Measurements from ENCODE around the gene PAX8.
"Not testable (repeated sequence)": the region's sequence is repeated elsewhere in the genome, so short reads cannot be mapped to it uniquely, and the experiment has no call there.

PAX8 gene

DNA sequence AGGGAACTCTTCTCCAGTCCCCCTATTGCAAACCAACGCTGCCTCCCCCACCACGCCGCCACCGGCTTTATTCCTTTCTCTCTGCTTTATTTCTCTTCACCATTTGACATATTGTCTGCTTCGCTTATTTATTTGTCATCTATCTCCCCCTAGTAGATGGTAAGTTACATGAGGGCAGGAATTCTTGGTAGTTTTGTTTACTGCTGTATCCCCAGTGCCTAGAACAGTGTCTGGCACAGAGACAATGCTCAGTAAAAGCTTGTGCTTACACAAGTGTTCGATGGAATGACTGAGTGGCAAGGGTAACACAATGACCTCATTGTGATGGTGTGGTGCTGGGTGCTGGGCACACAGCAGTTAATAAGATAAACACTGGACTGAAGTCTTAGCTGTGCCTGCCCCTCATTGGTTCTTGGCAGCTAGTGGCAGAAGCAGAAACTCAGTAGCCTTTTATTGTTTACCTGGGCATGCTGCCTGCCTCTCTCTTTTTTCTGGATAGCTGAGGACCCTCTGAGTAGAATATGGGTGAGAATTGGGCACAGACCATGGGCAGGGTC lies 9.5 kb upstream of the PAX8 start:
- not testable (repeated sequence) for DNase-seq

DNA sequence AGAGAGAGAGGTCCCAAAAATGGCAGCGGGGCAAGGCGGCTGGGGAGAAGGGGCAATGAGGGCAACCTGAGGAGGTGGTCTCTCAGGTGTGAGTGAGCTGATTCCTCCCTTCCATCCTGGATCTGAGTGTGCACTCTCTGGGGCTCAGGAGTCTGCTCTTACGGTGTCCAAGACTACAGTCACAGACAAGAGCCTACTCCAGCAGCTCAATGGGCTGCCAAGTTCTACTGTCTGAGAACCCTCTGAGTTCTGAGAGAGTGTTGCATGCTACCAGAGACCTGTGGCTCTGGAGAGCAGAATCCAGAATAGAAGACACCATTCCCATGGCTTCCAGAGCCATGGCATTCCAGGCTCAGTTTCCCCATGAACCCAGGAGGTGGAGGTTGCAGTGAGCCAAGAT lies 7.1 kb upstream of the PAX8 start:
- DNase-seq = no peak

DNA sequence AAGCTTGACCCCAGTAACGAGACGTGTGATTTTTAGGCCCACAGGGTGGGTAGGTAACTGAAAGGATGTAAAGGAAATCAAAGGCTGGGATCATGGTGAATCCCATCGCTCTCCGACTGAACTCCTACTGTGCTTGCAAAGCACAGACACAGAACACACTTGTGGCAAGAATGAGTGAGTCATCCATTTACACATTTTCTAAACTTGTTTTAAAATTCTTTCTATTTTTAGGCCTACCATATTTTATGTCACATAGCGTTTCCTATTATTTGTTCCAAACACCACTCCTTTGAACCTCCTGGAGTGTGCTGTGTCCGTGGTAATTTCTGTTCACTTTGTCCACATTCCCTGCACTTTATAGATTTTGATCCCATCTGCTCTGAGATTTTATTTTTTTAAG lies 6.3 kb upstream of the PAX8 start:
- DNase-seq = not testable (repeated sequence)

DNA sequence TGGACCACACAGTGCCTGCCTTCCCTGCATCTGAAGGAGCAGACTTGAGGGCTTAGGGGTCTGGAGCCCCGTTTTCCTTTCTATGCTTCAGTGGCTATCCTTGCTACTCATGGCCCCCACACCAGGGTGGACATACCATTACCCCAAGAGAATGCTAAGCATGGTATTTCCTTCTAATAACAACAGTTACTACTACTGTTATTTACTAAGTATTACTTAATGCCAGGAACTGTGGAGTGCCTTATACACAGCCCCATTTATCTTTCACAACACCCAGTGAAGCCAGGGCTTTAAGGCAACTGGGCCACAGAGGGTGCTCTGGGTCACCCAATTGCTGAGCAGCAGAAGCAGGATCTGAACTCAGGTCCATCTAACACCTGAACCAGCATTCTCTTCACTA lies 5.8 kb upstream of the PAX8 start:
- DNase-seq = no peak

DNA sequence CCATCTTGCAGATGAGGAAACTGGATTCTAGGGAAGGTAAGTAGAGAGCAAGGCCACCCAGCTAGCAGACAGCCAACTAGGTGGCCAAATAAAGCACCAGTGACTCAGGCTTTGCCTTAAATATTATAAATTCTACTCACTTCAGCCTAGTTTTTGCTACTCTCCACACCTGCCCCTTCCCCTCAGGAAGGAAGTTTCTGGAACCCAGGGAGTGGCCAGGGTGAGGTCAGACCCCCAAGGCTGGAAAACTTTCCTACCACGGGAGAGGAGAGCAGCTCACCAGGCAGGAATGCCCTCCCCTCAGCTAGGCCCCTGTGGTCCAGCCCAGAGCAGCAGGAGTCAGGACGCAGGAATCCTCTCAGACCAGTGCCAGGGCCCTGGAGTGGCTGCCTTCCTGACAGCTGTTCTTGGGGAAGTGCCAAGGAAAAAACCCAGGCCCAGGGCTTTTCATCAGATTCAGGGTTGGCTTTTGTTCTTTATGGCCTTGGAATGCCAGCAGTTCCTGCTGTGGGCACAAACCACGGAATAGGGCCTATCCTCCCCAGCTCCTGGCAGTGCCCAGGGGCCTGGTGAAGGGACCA lies 5.1 kb upstream of the PAX8 start:
- DNase-seq = no peak

DNA sequence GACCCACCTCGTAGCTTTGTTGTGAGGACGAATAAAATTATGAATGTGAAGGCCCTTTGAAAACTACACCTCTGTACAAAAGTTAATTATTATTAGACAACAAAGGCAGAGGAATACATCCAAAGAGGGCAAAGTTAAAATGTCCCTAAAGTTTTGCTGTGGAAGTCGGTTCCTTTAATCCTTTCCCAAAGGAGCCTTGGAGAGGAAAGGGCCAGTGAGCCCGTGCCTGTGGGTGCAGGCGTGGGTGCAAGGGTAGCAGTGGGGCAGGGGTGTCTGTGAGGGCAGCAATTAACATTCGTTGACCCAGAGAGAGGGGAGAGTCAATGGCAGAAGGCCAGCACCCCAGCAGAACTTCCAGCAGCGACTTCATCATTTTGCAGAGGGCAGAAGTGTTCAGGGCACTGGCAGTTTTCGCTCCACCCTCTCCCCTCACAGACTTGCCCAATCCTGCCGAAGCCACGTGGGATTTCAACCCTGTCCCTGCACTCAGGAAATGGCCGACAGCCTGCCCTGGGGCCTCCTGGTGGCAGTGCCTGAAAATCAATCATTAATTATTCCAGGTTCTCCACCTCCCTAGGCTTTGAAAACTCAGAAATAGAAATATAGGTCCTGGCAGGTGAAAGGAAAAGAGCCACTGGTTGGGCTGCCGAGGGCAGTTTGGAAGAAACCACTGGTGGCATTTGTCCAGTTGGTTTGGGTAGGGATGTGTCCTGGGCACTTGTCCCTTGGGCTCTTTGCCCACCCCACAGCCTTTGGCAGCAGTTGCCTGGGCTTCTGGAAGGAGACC lies 4.2 kb upstream of the PAX8 start:
- peak; percentile 25 for DNase-seq

DNA sequence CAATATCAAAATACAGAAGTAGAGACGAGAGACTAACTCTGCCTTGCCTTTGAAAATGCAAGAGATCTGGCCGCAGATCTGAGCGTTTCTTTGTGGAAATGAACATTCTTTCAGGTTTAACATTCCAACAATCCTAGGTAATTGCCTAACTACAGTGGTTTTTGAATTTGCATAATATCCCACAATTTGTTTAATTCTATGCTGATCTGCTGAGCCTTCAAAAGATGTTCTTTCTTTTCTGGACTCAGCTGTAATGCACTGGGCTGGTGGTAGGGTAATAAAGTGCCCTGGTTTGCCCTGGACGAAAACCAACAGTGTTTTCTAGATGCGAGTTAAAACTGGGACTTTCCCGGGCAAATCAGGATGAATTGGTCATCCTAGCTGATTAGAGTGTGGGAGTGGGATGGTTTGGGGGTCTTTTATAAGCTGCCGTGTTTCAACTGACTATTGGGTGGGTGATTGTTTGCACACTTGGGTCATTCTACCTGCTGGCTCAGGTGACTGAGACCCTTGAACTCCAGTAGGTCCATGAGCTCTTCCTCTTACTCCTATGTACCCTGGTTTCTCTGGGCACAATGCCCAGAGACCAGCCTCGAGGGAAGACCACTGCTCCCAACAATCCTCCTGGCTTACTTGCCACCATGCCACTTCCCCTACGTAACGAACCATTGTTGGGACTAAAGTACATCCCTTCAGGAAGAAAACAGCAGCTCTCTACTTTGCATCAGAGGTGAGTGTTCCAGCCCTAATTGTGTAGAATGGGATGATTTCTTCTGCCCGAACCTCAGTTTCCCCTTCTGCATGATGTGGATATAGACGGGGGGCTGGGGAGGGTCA lies 3.4 kb upstream of the PAX8 start:
- no peak for DNase-seq

DNA sequence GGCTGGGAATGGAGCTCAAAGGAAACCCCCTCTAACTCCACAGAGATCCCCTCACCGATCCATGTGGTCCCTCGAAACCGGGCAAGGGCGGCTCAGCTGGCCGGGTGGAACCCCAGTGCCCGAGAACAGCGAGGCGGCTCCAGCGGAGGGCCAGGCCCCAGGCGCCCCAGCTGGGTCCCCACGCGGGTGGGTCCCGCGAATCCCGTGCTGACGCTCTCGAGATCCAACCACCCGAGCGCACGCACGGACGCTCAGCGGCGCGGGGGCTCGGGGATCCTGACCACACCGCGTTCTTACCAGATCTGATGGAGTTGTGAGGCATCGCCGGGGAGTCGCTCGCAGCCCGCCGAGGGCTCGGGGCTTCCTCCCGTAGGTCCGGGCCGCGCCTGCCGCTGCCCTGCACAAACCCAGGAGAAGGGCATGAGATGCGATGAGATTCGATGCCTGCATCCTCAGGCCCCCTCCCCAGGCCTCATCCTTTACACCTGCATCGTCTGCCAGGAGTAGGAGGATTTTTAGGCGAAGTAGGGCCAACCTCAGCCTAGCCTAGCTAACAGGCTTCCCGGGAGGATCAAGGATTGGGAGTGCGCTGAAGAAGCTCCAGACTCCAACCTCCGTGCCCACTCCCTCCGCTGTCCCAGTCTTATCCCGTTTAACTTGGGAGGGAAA lies 514 bp downstream of the PAX8 start:
- DNase-seq = no peak

DNA sequence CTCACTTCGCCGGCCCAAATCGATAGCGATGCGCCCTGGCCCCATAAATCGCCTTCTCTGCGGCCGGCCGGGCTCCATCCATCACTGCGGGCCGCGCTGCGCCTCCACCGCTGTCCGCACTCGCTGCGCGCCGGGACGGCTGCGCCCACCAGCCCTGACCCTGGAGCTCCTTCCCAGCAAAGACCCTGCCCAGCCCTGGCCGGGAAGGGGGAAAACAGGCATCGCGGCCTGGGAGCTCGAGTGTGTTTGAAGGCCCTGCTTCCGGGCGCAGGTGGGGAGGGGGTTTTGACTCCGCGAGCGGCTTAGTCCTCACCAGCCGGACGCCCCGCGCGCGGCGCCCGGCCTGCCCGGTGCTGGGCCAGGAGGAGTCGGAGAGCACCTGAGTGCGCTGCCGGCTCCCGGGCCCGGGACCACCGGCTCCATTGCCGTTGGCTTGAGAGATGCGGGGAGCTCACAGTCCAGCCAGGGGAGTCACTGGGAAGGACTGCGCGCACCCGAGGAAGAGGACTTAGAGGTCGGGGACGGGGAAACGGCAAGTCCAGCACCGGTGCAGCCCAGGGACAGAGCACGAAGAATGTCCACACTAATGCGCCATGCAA lies 1.1 kb downstream of the PAX8 start:
- no peak for DNase-seq

DNA sequence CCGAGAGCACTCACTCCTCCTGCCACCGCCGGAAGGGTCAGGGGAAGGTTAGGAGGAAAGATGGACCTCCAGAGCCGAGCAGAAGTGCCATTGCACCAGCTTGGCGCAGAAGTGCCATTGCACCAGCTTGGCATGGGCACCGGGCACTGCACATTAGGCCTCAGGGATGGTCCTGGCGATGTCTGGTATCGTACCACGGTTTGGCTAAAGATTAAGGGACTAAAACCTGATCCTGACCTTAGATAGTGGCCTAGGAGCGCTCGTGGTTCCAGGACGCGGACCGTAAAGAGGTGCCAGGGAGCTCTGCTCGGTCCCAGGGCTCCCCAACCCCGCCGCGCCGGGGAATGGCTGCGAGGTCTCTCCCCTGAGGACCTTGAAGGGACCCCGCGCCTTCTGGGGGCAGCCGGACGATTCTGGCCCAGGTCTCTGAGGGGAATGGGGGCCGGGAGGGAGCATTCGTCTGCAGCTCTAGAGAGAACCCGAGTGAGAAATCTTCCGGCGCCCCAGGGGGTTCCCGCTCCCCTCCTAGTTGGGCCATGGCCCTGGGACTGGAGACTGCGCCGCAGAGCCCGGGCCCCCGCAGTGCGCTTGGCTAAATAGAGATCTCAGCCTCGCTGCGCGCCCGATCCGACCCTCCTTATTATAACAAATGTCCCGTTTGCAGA lies 1.8 kb downstream of the PAX8 start:
- no peak for DNase-seq

DNA sequence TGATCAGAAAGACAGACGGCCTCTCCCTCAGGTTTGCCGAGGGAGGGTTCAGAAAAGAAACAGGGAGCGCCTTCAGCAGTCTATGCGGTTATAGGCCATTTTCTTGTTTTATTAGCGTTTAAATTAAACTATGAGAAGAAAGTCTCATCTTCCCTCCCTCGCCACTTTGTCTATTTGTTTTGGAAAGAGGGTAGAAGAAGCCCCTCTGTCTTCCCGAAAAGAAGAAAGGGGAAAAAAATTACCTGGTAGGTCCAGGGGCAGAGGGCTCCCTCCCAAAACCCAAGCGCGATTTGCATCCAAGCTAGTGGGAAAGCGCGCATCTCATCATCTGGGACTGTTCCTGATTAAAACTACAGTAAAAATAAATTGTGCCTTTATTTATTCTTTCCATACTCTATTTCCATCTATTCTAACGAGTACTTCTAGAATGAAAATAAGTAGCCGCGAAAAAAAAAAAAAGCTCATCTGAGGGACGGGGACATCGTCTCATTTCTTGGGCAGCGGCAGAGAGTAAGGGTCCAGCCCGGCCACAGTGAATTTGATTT lies 2.4 kb downstream of the PAX8 start:
- DNase-seq = no peak

DNA sequence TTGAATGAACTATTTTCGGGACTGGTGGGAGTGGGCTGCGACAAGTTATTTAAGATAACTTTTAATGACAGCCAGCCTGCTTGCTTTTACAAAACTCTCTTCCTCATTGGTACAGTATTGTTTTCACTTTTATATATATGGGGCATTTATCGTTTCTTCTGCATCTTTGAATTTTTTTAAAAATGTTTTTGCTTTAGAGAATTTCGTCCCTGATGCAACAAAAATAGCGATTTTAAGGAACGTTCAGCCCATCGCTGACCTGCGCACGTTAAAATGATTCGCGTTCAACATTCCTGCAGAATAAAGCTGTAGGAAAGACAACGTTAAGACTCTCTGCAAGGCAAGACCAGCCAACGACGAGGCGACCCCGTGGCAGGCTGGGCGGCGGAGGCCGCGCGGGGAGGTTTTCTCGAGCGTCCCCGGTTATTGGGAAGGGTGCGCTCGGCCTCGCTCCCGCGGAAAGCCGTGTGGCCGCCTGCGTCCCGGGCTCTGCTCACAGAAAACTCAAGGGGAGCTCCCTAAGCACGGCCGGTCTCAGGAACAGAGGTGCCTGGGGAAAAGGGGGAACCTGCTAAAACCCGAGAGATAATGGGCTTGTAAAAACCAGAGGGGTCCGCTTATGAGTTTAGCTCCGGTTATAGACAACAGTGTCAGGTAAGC lies 3.0 kb downstream of the PAX8 start:
- no peak for DNase-seq

DNA sequence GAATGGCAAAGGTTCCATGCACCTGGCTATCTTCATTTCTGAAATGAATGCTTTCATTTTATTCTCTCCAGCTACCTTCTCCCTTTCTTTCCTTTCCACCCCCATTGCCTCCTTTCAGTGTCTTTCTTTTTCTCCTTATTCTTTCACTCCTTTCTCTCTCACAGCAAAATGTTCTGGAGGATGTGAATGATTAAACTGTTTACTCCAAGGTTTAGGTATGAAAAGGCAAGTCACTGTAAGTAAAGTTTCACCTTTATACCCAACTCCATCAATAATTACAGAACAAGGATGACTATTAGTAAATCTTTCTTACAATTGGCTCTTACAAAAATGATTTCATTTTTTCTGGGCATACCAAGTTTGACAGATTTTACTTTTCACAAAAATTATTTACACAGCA lies 4.3 kb downstream of the PAX8 start:
- DNase-seq = no peak

DNA sequence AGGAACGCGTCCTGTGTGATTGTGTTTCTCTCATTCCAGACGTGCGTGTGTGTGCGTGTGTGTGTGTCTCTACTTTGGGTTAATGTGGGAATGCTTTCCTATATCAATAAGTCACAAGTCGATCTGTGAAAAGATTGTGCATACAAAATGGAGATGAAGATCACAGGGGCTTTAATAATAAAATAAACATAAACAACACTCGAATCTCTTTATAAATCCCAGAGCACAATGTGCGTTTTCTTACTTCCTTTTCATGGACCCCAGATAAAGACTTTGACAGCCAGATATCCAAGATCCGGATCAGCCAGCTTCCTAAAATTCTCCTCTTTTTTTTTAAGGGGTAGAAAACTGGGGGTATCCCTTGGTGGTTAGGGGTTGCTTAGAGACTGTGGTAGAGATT lies 4.7 kb downstream of the PAX8 start:
- no peak for DNase-seq

DNA sequence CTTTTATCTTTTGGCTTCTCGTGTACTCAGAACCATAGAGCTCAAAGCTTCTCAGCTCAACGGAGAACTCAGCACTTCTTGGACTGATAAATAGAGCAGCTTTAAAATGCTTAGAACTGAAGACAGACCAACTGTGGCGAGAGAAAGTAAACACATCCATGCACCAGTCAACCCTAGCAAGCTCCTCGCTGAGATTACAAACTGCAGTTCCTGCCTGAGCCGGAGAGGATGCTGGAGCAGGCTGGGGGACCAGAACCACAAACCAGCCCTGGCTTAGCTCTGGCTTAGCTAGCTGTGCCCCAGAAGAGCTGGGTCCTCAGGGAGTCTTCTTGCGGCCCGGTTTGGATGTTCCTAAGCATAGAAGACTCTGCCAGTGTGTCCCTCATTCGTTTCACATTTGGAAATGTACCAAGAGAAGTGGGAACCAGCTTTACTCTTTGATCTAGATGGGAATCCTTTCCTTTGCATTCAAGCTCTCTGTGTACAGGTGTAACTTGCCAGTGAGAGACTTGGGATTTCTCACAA lies 5.6 kb downstream of the PAX8 start:
- peak; percentile 22 for DNase-seq

DNA sequence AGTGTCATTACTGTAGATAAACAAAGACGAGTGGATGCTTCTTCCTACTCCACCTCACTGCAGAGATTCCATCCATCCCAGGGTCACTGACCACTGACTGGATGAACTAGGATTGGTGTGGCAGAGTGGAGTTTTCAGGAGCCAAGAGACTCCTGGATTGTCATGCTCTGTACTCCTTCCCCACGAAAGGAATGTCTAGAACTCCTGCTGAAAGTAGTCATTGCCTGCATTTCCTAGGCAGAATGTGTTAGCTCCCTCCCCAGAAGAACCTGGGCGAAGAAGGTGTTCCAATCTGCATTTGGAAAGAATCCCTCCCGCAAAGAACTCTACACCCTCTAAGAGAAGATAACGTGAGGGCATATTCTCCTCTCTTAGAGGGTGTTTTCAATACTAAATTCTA lies 6.2 kb downstream of the PAX8 start:
- no peak for DNase-seq

DNA sequence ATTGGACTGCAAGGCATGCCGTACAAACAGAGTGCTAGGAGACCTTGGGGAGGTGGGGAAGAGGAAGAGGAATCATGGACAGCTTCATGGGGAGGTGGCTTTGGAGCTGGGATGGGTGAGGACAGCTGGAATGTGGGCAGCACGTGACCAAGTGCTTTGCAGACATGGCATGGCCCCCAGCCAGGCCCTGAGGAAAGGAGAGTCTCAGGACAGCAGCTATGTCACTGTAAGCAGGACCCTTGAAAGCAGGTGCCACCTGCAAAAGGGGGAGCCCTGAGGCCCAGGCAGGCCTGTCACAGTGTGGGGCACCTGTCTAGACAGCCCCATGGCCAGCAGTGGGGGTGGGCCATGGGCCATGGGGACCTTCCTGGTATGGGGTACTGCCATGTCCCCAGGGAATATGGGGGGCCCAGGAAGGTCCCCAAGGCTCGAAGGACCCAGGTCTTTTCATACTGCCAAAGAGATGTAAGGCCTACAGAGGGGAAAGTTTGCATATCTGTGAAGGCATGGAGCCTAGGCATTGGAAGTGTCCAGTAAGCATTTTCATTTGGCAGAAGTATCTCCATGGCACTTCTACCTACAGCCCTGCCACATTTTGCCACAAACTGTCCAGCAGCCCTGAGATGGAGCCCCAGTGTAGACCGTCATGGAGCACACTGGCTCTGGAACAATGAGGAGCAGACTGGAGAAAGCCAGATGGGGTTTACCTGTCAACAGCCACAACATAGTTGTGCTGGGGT lies 9.9 kb downstream of the PAX8 start:
- no peak for DNase-seq

DNA sequence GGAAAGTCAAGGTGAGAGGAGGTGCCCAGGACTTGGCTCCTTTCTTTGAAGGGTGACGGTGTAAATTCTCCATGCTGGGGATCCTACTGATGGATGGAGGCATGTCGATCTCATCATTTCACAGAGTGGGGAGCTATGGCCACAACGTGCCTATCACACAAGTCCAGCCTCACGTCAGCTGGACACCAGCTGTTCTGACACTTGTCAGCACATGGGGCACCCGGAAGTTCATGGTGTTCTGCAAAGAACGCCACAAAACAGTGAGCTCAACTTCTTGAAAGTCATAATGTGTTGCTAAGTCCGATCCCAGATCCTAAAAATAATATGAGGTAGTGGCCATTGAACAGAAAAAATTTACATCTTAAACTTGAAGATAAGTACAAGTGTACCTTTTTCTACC lies 12.3 kb downstream of the PAX8 start:
- DNase-seq = no peak

DNA sequence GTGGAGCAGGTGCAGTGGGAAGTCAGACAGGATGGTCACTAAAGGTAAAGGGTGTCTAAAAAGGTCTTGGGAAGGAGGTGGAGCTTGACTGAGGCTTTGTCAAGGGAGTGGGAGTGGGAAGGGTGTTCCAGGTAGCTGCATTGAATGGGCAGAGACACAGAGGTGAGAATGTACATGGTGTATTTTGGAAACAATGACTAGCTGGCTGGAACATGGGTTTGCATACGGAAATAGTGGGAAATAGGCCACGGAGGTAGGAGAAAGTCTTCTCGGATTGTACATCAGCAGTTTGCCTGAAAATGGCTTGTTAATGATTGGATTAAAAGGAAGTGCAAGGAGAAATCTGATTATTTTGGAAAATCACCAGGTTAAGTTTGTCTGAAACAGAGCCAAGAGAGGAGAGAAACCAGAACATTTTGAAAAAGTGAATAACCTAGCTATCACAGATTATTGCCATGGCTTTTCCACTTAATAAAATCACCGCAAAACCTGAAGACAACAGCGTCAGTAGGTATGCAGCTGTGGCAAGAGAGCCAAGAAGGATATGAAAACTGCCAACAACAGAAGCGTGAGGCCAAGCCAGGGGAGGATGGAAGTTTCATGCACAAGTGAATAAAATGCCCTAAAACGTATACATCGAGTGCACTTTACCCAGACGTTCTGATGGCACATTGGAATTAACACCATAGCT lies 13.9 kb downstream of the PAX8 start:
- no peak for DNase-seq

DNA sequence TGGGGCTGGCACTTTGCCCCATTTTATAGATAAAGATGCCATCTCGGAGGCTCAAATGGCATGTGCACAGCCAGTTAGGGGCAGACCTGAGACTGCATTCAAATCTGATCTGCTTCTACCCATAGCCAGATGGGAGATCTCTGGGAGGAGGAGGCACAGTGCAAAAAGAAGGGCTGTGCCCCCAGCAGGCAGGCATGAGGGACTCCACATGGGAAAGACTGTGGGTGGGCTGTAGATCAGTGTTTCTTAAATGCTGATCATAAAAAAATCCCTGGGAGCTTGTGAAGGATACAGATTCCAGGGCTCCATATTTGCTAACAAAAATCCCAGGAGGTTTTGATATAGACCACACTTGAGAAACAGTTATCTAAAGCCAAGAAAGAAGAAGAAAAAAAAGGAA lies 15.2 kb downstream of the PAX8 start:
- no peak for DNase-seq
